Lower leg skin (tissue), 3 donors: Measurements from ENCODE around the gene GPRC5A.

Experiments used
- POLR2A ChIP-seq, 2 donors: fragments of 450-650 bp; IDR thresholded peaks; one replicate each; pipeline ENCODE4 v1.6.1; 2016 to 2017; ENCODE audit warnings: antibody characterized with exemption in 2 of 2, mild to moderate bottlenecking in 1 of 2, moderate library complexity in 1 of 2
- TF ChIP-seq, protein P1 (sequence below), 3 donors: fragments of 450-650 bp; IDR thresholded peaks; one replicate each; pipeline ENCODE4 v1.5.1; 2016; ENCODE audit warnings: antibody characterized with exemption in 3 of 3, mild to moderate bottlenecking in 3 of 3, moderate library complexity in 2 of 3

- TF ChIP-seq, protein P1, sequence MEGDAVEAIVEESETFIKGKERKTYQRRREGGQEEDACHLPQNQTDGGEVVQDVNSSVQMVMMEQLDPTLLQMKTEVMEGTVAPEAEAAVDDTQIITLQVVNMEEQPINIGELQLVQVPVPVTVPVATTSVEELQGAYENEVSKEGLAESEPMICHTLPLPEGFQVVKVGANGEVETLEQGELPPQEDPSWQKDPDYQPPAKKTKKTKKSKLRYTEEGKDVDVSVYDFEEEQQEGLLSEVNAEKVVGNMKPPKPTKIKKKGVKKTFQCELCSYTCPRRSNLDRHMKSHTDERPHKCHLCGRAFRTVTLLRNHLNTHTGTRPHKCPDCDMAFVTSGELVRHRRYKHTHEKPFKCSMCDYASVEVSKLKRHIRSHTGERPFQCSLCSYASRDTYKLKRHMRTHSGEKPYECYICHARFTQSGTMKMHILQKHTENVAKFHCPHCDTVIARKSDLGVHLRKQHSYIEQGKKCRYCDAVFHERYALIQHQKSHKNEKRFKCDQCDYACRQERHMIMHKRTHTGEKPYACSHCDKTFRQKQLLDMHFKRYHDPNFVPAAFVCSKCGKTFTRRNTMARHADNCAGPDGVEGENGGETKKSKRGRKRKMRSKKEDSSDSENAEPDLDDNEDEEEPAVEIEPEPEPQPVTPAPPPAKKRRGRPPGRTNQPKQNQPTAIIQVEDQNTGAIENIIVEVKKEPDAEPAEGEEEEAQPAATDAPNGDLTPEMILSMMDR (IDR thresholded peaks at IDR 0.05) = no peak
- no peak for TF ChIP-seq POLR2A (IDR thresholded peaks at IDR 0.05)
Measured at GRCh38 chr12:12958886-12959285, 67.5 kb downstream of the GPRC5A start.
